Upper lobe of right lung (tissue), 1 donor: ENCODE measurements around the gene WNK4. TPM values are rescaled to one million over a fixed set of nuclear protein-coding genes. Genes with fewer than 3 reads are reported as not detected.

Experiments used
- ATAC-seq: fragments of 200-7000 bp; cut with Tn5 transposase; one replicate; pipeline ENCODE4 v1.9.1; 2020; ENCODE audit warnings: mild to moderate bottlenecking, moderate library complexity
- DNase-seq: peaks from one replicate; pipeline ENCODE4 v3.0.0-alpha.2; 2020
- H3K27ac ChIP-seq: fragments of 200-600 bp; one replicate; pipeline ENCODE4 v1.8.0; 2022
- H3K27me3 ChIP-seq: fragments of 200-600 bp; one replicate; pipeline ENCODE4 v1.8.0; 2022; ENCODE audit warnings: mild to moderate bottlenecking
- H3K36me3 ChIP-seq: fragments of 200-600 bp; one replicate; pipeline ENCODE4 v1.8.0; 2022
- H3K4me1 ChIP-seq: fragments of 200-600 bp; one replicate; pipeline ENCODE4 v1.8.0; 2022
- H3K4me3 ChIP-seq: fragments of 200-600 bp; one replicate; pipeline ENCODE4 v1.8.0; 2022; ENCODE audit warnings: mild to moderate bottlenecking
- H3K9me3 ChIP-seq: fragments of 200-600 bp; one replicate; pipeline ENCODE4 v1.8.0; 2022
- CTCF ChIP-seq: fragments of 200-600 bp; IDR thresholded peaks from one replicate; pipeline ENCODE4 v1.8.0; 2022; ENCODE audit warnings: antibody characterized with exemption
- intact Hi-C: fragments of 100-400 bp; cut with DNase I; formaldehyde crosslinking; loops from one replicate; pipeline ENCODE4 v1.11.0; 2022
- total RNA-seq: library from RNA; stranded (reverse); fragmentation: NEBNext Ultra II Directional; extraction: Animal tissue kit (Norgen Biotek cat#: 25700); gene quantifications from one replicate; pipeline ENCODE4 v1.2.1, GENCODE V29; 2021
- donor health status: DM: no; HTN: yes; CAD: no; lungs with severe emphysema.

The WNK4 gene
- total RNA-seq, 1 donor from 2014 or later, result 0.38 TPM

- Histone ChIP-seq H3K4me3 (no peak overlapping the region), H3K9me3 (no peaks in the 10 kb centered on the region), H3K36me3 (peaks cover 48% of the 10 kb centered on the region), H3K4me1 (peaks cover 14% of the 10 kb centered on the region), H3K27ac (no peak overlapping the region), H3K27me3 (peaks cover 1% of the 10 kb centered on the region)
- intact Hi-C loops, result no loop called here
- ATAC-seq, result no peak
- DNase-seq, result no peak
- TF ChIP-seq CTCF, result no peak
Observed at GRCh38 chr17:42775534-42776098, 4.8 kb upstream of the WNK4 start.

DNA sequence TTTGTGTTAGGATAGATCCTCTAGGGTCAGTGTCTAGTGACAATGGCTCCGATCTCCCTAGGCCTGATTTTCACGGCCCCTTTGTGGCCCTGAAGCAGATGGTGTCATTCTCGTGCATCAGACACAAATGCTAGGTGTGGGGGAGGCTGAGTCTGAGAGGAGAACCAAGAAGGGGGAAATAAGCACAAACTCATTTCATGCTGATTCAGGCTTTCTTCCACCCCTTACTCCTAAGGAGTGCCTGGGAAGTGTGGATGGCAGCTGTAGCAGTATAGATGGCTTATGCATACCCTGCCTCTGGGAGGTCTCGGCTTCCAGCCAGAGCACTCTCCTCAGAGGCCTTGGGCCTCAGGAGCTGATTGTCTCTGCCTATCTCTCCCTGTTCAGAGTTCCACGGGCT, 1.8 kb upstream of the WNK4 start:
- H3K4me3 ChIP-seq, result no peak overlapping the region
- peaks cover 8% of the 10 kb centered on the region for H3K4me1 ChIP-seq
- DNase-seq (no peak), ATAC-seq (no peak)
- H3K27ac ChIP-seq, result no peak overlapping the region
- H3K27me3 ChIP-seq, result peaks cover 29% of the 10 kb centered on the region
- intact Hi-C loops, result no loop called here
- TF ChIP-seq CTCF, result no peak
- H3K36me3 ChIP-seq, result peaks cover 48% of the 10 kb centered on the region
- H3K9me3 ChIP-seq, result no peaks in the 10 kb centered on the region

DNA sequence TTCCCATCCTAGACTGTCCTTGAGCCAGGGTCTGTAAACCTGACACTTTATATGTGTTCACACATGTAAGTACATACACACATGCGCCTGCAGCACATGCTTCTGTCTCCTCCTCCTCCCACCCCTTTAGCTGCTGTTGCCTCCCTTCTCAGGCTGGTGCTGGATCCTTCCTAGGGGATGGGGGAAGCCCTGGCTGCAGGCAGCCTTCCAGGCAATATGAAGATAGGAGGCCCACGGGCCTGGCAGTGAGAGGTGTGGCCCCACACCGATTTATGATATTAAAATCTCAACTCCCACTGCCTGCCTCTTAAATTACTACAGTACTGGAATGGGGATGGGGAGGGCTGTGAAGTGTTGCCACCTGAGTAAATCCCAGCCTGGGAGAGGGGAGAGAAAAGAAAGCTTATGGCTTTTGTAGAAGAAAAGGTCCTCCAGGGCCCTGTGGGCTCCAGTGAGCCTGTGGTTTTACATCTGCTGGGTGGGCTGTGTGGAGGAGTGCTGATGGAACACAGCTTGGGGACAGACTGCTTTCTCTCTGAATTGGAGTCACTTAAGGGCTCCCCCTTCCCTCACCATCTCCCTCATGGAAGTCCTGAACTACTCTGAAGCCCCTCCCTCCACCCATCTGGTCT, 990 bp upstream of the WNK4 start:
- Histone ChIP-seq H3K4me1 (peaks cover 5% of the 10 kb centered on the region), H3K27me3 (peaks cover 38% of the 10 kb centered on the region), H3K4me3 (no peak overlapping the region), H3K27ac (no peak overlapping the region), H3K9me3 (no peaks in the 10 kb centered on the region), H3K36me3 (peaks cover 48% of the 10 kb centered on the region)
- ATAC-seq, result no peak
- intact Hi-C loops, result no loop called here
- DNase-seq, result peak; percentile 31
- TF ChIP-seq CTCF, result no peak

DNA sequence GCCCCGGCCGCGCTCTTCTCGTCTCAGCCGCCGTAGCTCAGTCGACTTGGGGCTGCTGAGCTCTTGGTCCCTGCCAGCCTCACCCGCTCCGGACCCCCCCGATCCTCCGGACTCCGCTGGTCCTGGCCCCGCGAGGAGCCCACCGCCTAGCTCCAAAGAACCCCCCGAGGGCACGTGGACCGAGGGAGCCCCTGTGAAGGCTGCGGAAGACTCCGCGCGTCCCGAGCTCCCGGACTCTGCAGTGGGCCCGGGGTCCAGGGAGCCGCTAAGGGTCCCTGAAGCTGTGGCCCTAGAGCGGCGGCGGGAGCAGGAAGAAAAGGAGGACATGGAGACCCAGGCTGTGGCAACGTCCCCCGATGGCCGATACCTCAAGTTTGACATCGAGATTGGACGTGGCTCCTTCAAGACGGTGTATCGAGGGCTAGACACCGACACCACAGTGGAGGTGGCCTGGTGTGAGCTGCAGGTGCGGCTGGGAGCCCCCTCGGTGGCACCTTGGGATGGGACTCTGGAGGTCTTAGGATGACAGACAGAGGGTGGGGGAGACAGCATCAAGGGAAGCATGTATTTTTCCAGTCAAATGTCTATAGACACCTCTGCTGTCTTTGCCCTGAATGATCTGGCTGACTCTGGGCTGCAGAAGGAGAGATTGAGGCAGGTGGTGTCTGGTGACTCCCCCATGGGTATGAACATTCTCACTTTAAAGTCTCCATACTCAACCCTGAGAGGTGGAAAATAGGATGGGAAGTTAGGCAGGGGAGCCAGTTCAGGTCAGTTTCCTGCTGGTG, 635 bp downstream of the WNK4 start:
- ATAC-seq, result no peak
- H3K27me3 ChIP-seq, result peaks cover 52% of the 10 kb centered on the region
- H3K9me3 ChIP-seq, result no peaks in the 10 kb centered on the region
- DNase-seq, result no peak
- no peak for TF ChIP-seq CTCF
- intact Hi-C loops, result no loop called here
- H3K4me3 ChIP-seq, result peak overlapping the region; percentile 23
- H3K4me1 ChIP-seq, result peaks cover 4% of the 10 kb centered on the region
- peaks cover 37% of the 10 kb centered on the region for H3K36me3 ChIP-seq
- no peak overlapping the region for H3K27ac ChIP-seq

DNA sequence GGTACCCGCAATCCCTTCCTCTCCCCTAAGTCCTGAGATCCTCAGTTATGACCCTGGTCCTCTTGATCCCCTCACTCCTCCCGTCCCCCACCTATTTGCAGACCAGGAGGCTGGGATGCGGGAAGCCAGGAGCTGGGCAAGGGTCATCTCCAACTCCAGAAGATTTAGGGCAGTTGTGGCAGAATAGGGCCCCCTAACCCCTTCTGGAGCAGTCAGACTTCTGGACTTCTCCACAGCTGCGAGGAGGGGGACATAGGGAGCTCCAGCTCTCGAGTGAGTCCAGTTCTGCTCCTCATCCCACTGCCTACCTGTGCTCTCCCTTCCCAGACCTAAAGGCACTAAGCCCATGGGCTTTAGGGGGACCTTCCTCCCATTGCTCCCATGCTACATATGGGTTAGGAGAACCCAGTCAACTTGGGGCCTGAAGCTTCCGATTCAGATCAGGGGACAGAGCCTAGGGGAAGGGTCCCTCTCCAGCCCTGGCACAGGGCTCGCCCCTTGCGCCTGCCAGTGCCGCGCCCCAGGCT, 1.3 kb downstream of the WNK4 start:
- H3K27ac ChIP-seq, result no peak overlapping the region
- TF ChIP-seq CTCF, result no peak
- H3K9me3 ChIP-seq, result no peaks in the 10 kb centered on the region
- ATAC-seq (no peak), DNase-seq (no peak)
- H3K36me3 ChIP-seq, result peaks cover 30% of the 10 kb centered on the region
- intact Hi-C loops, result no loop called here
- H3K4me1 ChIP-seq, result peaks cover 4% of the 10 kb centered on the region
- no peak overlapping the region for H3K4me3 ChIP-seq
- peaks cover 52% of the 10 kb centered on the region for H3K27me3 ChIP-seq
